ENCODE results near the gene SLC15A2.

GRCh38 chr3:121852256-121852655 is 41.9 kb upstream of the SLC15A2 start:
- TF ChIP-seq POLR2A (IDR thresholded peaks at IDR 0.05): no peak
- no peak for TF ChIP-seq CTCF (IDR thresholded peaks at IDR 0.05)

Data from sigmoid colon (tissue), 3 donors.